Measurements from ENCODE around the gene CPE.
A peak's percentile ranks its signal among the peaks of the same experiment; 100 is the strongest.

Gene CPE

DNA sequence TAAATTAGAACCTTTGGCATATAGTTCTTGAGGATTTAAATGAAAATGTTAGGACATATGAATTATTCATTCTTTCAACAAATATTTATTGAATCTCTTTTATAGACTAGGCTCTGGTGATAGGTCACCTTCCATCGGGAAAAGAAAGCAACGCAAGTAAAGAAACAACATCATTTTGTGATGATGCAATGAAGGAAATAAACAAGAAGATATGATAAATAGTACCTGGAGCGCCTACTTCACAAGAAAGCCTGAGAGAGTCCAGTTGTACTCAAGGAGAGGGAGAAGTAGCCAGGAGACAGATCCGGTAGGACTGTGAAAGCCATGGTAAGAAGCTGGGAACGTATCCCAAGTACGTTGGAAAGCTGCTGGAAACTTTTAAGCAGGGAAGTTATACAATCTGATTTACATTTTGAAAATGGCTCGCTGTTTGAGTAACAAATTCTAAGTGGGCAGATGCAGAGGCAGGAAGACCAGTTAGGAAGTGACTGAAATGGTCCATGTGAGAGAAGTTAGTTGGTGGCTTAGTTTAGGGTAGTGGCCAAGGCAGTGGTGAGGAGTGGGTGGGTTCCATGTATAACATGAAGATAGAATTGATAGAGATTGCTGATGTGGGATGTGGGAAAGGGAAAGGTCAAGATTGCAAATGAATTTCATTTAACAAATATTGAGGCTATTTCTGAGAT is 17.7 kb upstream of the CPE start:
- DNase-seq (ENCODE audit: low read depth, low spot score), result no peak
- no peak overlapping the region for H3K4me3 ChIP-seq (ENCODE audit: low read length)

GRCh38 chr4:165361810-165362209 is 17.0 kb upstream of the CPE start:
- no peak overlapping the region for H3K4me3 ChIP-seq (ENCODE audit: low read length)
- no peak for DNase-seq (ENCODE audit: low read depth, low spot score)

DNA sequence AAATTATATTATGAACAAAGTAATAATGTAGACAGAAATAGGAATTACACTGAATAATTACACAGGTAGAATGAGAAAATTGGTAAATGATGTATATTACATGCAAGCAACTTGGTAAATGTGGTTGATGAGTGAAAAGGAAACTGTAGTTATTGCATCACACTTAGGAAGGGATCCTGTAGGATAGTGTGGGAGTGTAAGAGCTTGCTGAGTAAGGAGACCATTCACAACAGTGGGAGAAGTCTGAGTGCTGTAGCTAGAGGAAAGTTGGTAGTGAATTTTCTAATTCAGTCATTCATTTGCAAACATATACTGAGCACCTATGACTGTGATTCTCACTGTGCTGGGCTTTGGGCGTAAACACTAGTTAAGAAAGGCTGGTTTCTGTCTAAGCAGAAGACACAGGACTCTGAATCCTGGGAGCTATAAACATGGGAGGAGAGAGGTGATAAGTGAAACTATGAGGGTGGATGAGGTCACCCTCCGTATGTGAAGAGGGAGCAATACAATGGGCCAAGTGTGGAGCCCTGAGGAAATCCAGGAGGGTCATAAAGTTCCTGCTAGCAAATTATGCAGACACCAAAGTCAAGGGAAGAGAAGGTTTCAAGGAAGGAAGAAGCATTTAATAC is 14.2 kb upstream of the CPE start:
- no peak overlapping the region for H3K4me3 ChIP-seq (ENCODE audit: low read length)
- no peak for DNase-seq (ENCODE audit: low read depth, low spot score)

GRCh38 chr4:165367040-165367439 is 11.8 kb upstream of the CPE start:
- H3K4me3 ChIP-seq (ENCODE audit: low read length), result no peak overlapping the region
- no peak for DNase-seq (ENCODE audit: low read depth, low spot score)

DNA sequence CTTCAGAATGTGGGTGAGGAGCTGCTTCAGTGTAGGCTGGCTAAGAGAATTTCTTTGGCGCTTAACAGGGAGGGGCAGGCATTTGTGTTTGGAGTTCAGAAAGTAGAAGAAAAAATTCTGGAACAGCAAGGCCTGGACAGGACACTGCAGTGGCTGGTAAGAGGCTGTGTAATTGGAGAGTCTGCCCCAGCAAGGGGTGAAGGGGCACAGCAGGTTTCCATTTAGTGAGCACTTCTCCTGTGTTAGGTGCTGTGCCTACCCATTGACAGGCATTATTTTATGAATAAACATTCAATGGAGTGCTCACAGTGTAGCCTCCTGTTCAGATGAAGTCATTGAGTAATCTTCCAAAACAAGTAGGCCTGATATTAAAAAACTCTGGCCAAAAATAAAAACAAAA is 10.7 kb upstream of the CPE start:
- DNase-seq (ENCODE audit: low read depth, low spot score), result no peak
- no peak overlapping the region for H3K4me3 ChIP-seq (ENCODE audit: low read length)

GRCh38 chr4:165368567-165368966 is 10.2 kb upstream of the CPE start:
- no peak for DNase-seq (ENCODE audit: low read depth, low spot score)
- H3K4me3 ChIP-seq (ENCODE audit: low read length), result no peak overlapping the region

DNA sequence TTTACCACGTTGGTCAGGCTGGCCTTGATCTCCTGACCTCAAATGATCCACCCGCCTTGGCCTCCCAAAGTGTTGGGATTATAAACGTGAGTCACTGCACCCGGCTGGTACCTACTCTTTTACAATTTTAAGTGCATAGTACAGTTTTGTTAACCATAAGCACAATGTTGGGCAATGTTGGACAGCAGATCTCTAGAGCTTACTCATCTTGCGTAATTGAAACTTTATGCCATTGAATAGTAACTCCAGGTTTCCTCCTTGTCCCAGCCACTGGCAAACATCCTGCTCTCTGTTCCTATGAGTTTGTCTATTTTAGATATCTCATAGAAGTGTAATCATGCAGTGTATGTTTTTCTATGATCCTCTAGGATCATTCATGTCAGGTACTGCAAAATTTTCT is 9.3 kb upstream of the CPE start:
- no peak overlapping the region for H3K4me3 ChIP-seq (ENCODE audit: low read length)
- DNase-seq (ENCODE audit: low read depth, low spot score), result no peak

DNA sequence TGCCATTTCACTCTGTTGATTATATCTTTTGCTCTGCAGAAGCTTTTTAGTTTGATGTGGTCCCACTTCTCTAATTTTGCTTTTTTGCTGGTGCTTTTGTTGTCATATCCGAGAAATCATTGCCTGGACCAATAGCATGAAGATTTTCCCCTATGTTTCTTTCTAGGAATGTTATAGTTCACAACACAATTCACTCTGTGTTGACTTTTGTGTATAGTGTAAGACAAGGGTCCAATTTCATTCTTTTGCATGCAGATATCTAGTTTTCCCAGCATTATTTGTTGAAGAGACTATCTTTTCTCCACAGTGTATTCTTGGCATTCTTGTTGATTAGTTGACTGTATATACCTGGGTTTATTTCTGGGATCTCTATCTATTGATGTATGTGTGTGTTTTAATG is 8.3 kb upstream of the CPE start:
- no peak overlapping the region for H3K4me3 ChIP-seq (ENCODE audit: low read length)
- no peak for DNase-seq (ENCODE audit: low read depth, low spot score)

GRCh38 chr4:165375465-165375864 is 3.3 kb upstream of the CPE start:
- DNase-seq (ENCODE audit: low read depth, low spot score), result peak; percentile 67
- H3K4me3 ChIP-seq (ENCODE audit: low read length), result no peak overlapping the region

DNA sequence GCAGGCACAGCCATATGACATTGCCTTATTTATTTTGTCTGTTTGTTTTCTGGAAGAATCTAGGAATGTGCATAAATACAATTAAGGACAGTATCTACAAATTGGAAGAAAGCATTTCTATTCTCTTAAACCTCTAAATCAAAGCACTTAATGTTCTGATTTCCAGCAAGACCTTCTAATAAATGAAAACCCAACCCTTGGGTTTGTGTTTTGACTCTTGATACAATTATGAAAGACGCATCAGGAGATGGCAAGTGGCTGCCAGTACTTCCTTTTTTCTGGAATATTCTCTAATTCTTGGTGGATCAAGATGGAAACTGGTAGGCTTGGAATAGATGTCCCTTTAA is 437 bp upstream of the CPE start:
- H3K4me3 ChIP-seq (ENCODE audit: low read length), result no peak overlapping the region
- DNase-seq (ENCODE audit: low read depth, low spot score), result no peak

- no peak for DNase-seq (ENCODE audit: low read depth, low spot score)
- no peak overlapping the region for H3K4me3 ChIP-seq (ENCODE audit: low read length)
Measured at GRCh38 chr4:165379678-165380064, 863 bp downstream of the CPE start.

DNA sequence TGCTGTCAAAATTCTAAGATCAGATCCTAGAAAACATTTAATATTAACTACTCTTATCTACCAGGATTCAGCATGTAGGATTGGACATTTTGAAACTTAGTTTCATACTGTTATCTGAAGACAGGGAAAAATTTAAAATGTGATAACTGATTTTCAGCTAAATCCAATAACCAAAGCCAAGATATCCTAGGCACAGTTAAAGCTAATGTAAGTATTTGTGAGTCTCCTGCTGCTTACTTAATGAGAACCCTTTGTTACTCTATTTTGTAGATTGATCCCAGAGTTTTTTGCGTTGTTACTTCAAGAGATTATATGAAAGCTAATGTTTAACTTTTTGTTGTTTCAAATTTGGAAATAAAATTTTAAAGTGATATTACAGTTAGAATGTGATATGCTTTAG is 2.0 kb downstream of the CPE start:
- H3K4me3 ChIP-seq (ENCODE audit: low read length), result no peak overlapping the region
- no peak for DNase-seq (ENCODE audit: low read depth, low spot score)

GRCh38 chr4:165381821-165382373 is 3.1 kb downstream of the CPE start:
- DNase-seq (ENCODE audit: low read depth, low spot score), result no peak
- H3K4me3 ChIP-seq (ENCODE audit: low read length), result no peak overlapping the region

- DNase-seq (ENCODE audit: low read depth, low spot score), result no peak
- H3K4me3 ChIP-seq (ENCODE audit: low read length), result no peak overlapping the region
Measured at GRCh38 chr4:165382640-165383039, 3.8 kb downstream of the CPE start.

- DNase-seq (ENCODE audit: low read depth, low spot score), result no peak
- H3K4me3 ChIP-seq (ENCODE audit: low read length), result no peak overlapping the region
Measured at GRCh38 chr4:165383591-165384073, 4.8 kb downstream of the CPE start.

DNA sequence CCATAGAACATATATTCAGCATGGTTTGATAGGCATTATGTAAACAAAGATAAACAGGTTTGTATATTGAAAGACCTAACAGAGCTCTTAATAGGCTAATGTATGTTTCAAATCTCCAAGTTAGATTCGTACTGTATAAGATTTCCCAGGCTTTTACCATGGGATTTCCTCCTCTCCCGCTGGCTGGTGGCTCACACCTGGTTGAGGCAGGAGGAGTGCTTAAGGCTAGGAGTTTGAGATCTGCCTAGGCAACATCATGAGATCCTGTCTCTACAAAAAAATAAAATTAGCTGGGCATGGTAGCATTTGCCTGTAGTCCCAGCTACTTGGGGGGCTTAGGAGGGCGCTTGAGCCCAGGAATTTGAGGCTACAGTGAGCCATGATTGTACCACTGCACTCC is 5.4 kb downstream of the CPE start:
- DNase-seq (ENCODE audit: low read depth, low spot score), result no peak
- no peak overlapping the region for H3K4me3 ChIP-seq (ENCODE audit: low read length)

- DNase-seq (ENCODE audit: low read depth, low spot score), result no peak
- no peak overlapping the region for H3K4me3 ChIP-seq (ENCODE audit: low read length)
Measured at GRCh38 chr4:165384598-165384997, 5.8 kb downstream of the CPE start.

DNA sequence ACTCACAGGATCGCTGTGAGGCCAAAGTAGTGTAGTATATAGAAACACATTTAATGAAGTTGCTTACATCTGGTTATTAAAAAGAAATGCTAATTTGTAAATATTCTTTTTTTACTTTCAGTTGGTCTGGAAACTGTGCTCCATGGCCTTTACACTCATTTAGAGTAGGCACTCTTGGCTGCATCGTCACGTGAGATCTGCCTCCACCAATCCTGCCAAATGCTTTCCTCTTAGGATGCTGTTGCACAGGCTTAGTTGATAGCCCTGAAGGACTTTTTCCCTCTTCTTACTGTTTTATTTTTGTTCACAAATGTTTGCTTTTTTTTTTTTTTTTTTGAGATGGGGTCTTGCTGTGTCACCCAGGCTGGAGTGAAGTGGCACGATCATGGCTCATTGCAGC is 6.3 kb downstream of the CPE start:
- no peak overlapping the region for H3K4me3 ChIP-seq (ENCODE audit: low read length)
- DNase-seq (ENCODE audit: low read depth, low spot score), result no peak

GRCh38 chr4:165386328-165386727 is 7.5 kb downstream of the CPE start:
- H3K4me3 ChIP-seq (ENCODE audit: low read length), result no peak overlapping the region
- DNase-seq (ENCODE audit: low read depth, low spot score), result no peak

DNA sequence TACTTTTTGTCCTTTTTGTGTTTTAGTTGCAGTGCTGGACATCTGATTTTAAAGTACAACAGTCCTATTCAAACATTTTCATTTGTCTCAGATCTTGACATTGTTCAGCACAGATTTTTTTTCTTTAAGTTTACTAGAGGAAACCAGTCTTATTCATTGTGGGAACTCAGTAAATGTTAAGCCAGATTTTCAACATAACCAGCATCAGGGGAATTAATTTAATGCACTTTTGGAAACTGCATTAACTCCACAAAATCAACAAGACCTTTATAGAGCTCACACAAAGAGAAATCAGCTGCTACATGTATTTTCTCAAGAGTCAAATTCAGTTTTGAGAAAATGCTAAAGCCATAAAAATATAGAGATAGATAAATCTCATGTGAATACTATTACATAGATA is 9.9 kb downstream of the CPE start:
- DNase-seq (ENCODE audit: low read depth, low spot score), result no peak
- H3K4me3 ChIP-seq (ENCODE audit: low read length), result no peak overlapping the region

GRCh38 chr4:165393051-165393450 is 14.2 kb downstream of the CPE start:
- no peak overlapping the region for H3K4me3 ChIP-seq (ENCODE audit: low read length)

More at GRCh38 chr4:165393051-165393450, 14.2 kb downstream of the CPE start:
- no peak for DNase-seq (ENCODE audit: low read depth, low spot score)

Data from Jurkat, Clone E6-1 (cell line).